HCT116 (cell line): ENCODE data around the gene XRCC3.

Source experiments
- CTCF ChIP-seq, 3 experiments: fragments of 200-600 bp in 1 of 3; sonication (generic) in 1 of 3; IDR thresholded peaks in 2 of 3; conservative IDR thresholded peaks in 1 of 3; 2 replicates each; pipeline ENCODE4 v1.5.1; 2012 to 2017; ENCODE audit warnings: low read depth in 2 of 3, low read length in 2 of 3, antibody characterized with exemption in 1 of 3, borderline replicate concordance in 1 of 3, control low read depth in 1 of 3, mild to moderate bottlenecking in 1 of 3, mixed read lengths in 1 of 3, mixed run types in 1 of 3, moderate library complexity in 1 of 3; ENCODE audit not compliant: insufficient read depth in 1 of 3
- EZH2 ChIP-seq: fragments of 200-600 bp; sonication (generic); IDR thresholded peaks from 2 replicates; pipeline ENCODE4 v1.6.1; 2017; ENCODE audit warnings: antibody characterized with exemption, mixed run types
- EZH2phosphoT487 ChIP-seq: fragments of 200-600 bp; IDR thresholded peaks from 2 replicates; pipeline ENCODE4 v1.6.1; 2018; ENCODE audit warnings: antibody characterized with exemption, borderline replicate concordance
- MAX ChIP-seq: IDR thresholded peaks from 2 replicates; pipeline ENCODE4 v1.6.1; 2012
- POLR2A ChIP-seq: IDR thresholded peaks from 2 replicates; pipeline ENCODE4 v1.7.0; 2011; ENCODE audit warnings: borderline replicate concordance; ENCODE audit not compliant: insufficient read depth, insufficient read length; ENCODE audit errors: extremely low read depth
- RAD21 ChIP-seq: IDR thresholded peaks from 2 replicates; pipeline ENCODE4 v1.6.1; 2012; ENCODE audit warnings: low read depth, mild to moderate bottlenecking
- SP1 ChIP-seq: IDR thresholded peaks from 2 replicates; pipeline ENCODE4 v1.6.1; 2012; ENCODE audit warnings: low read depth

DNA sequence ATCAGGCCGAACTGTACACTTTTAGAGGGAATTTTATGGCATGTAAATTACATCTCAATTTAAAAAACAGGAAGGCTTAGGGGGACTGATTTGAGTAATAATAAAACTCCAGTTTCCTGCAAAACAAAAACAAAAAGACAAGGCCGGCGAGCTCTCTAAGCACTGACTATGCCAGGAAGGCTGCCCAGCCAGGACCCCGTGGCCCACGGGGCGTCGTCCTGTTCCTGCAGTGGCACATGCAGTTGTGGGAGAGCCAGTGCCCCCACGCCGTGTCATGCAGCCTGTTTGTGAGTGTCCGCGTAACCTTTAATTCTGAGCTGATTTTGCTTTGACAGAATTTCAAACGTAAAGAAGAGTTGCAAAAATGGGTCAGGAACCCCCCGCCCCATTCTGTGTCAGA, 10.5 kb downstream of the XRCC3 start:
- TF ChIP-seq CTCF (IDR thresholded peaks at IDR 0.05 in 2 of 3, conservative IDR thresholded peaks at IDR 0.05 in 1 of 3; ENCODE audit: borderline replicate concordance in 1 of 3, insufficient read depth in 1 of 3, low read depth in 2 of 3, low read length in 2 of 3): no peak
- TF ChIP-seq MAX: no peak
- TF ChIP-seq RAD21: no peak
- no peak for TF ChIP-seq EZH2phosphoT487
- TF ChIP-seq EZH2: no peak
- TF ChIP-seq POLR2A: no peak
- no peak for TF ChIP-seq SP1
